Endothelial cell of umbilical vein (primary cell): Measurements from ENCODE around the gene HMCES.

ENCODE experiments used
- CTCF ChIP-seq, 2 donors: IDR thresholded peaks; 1 replicate in 1 of 2; 2 replicates in 1 of 2; pipeline ENCODE4 v1.5.1; 2011; ENCODE audit warnings: low read length in 2 of 2, mild to moderate bottlenecking in 2 of 2, moderate library complexity in 2 of 2, control low read depth in 1 of 2, inconsistent platforms in 1 of 2, low read depth in 1 of 2; ENCODE audit not compliant: insufficient read depth in 1 of 2; ENCODE audit errors: extremely low read depth in 1 of 2
- EZH2 ChIP-seq: IDR thresholded peaks from 2 replicates; pipeline ENCODE4 v1.6.1; 2012; ENCODE audit warnings: borderline replicate concordance, low read depth, mild to moderate bottlenecking, moderate library complexity, low read length, inconsistent platforms; ENCODE audit not compliant: severe bottlenecking
- FOS ChIP-seq: IDR thresholded peaks from 2 replicates; pipeline ENCODE4 v1.6.1; 2011; ENCODE audit warnings: mild to moderate bottlenecking, low read length, moderate library complexity, borderline replicate concordance; ENCODE audit not compliant: insufficient read depth
- MAX ChIP-seq: IDR thresholded peaks from 2 replicates; pipeline ENCODE4 v1.6.1; 2011; ENCODE audit not compliant: insufficient read depth, insufficient read length
- MYC ChIP-seq: IDR thresholded peaks from one replicate; pipeline ENCODE4 v1.6.1; 2011; ENCODE audit warnings: mild to moderate bottlenecking, low read depth, low read length
- POLR2A ChIP-seq: IDR thresholded peaks from 2 replicates; pipeline ENCODE4 v1.6.1; 2012; ENCODE audit warnings: low read depth, mild to moderate bottlenecking, control low read depth, low read length
- POLR2AphosphoS5 ChIP-seq: IDR thresholded peaks from 2 replicates; pipeline ENCODE4 v1.6.1; 2012; ENCODE audit warnings: low read depth, mild to moderate bottlenecking, control low read depth, low read length, moderate library complexity; ENCODE audit not compliant: insufficient read depth

- no peak for TF ChIP-seq MYC
- no peak for TF ChIP-seq POLR2A
- no peak for TF ChIP-seq CTCF (IDR thresholded peaks at IDR 0.05; ENCODE audit: extremely low read depth in 1 of 2, insufficient read depth in 1 of 2, low read depth in 1 of 2, low read length in 2 of 2)
- TF ChIP-seq POLR2AphosphoS5, result no peak
- TF ChIP-seq MAX, result no peak
- TF ChIP-seq EZH2, result no peak
- no peak for TF ChIP-seq FOS
Observed at GRCh38 chr3:129321887-129322286, 43.2 kb downstream of the HMCES start.
